B cell (primary cell): Measurements from ENCODE around the gene SH3RF3. TPM values are rescaled to one million over a fixed set of nuclear protein-coding genes. Genes with fewer than 3 reads are reported as not detected.

Source experiments
- ATAC-seq: fragments of 200-7000 bp; cut with Tn5 transposase; one replicate; pipeline ENCODE4 v1.10.0; 2021; ENCODE audit warnings: low read depth, mild to moderate bottlenecking, moderate number of reproducible peaks, moderate library complexity
- CTCF ChIA-PET: fragments of 350-600 bp; sonication (Branson Sonifier 250); formaldehyde crosslinking; loops from one replicate; lab custom pipeline; 2021; ENCODE audit warnings: antibody characterized with exemption, inconsistent platforms; lab: Charles Lee
- POLR2A ChIA-PET: fragments of 350-600 bp; sonication (Branson Sonifier 250); formaldehyde crosslinking; loops from one replicate; lab custom pipeline; 2021; ENCODE audit warnings: antibody characterized with exemption; lab: Charles Lee
- DNase-seq: peaks from one replicate; pipeline ENCODE4 v3.0.0; 2013
- H2AFZ ChIP-seq: 2 replicates; pipeline ENCODE4 v1.6.1; 2012; ENCODE audit warnings: mild to moderate bottlenecking, low read depth, low read length; ENCODE audit not compliant: insufficient read depth, poor library complexity, severe bottlenecking
- H3K27ac ChIP-seq, 2 donors: 1 replicate in 1 of 2; 2 replicates in 1 of 2; pipeline ENCODE4 v1.5.1; 2012 to 2013; ENCODE audit warnings: low read length in 2 of 2, mild to moderate bottlenecking in 2 of 2, moderate library complexity in 1 of 2
- H3K27me3 ChIP-seq, 4 experiments: fragments of 200-600 bp in 1 of 4; sonication (generic) in 1 of 4; replicated peaks in 1 of 4; 1 replicate in 2 of 4; 2 replicates in 2 of 4; pipeline versions ENCODE4 v1.6.1 to v1.7.0; 2013 to 2016; ENCODE audit warnings: low read length in 3 of 4, mild to moderate bottlenecking in 2 of 4, mixed read lengths in 1 of 4, moderate library complexity in 1 of 4; ENCODE audit not compliant: insufficient read depth in 4 of 4, control insufficient read depth in 3 of 4; ENCODE audit errors: control extremely low read depth in 1 of 4
- H3K36me3 ChIP-seq, 2 experiments: replicated peaks in 1 of 2; 1 replicate in 1 of 2; 2 replicates in 1 of 2; pipeline versions ENCODE4 v1.6.1 to v1.7.1; 2013; ENCODE audit warnings: low read length in 1 of 2; ENCODE audit not compliant: insufficient read depth in 2 of 2, control insufficient read depth in 1 of 2; ENCODE audit errors: control extremely low read depth in 1 of 2, extremely low read depth in 1 of 2
- H3K4me1 ChIP-seq, 2 donors: fragments of 200-600 bp in 1 of 2; sonication (generic) in 1 of 2; 1 replicate in 1 of 2; 2 replicates in 1 of 2; pipeline versions ENCODE4 v1.5.1 to v1.6.1; 2013 to 2017; ENCODE audit warnings: low read length in 2 of 2; ENCODE audit not compliant: control insufficient read depth in 2 of 2, insufficient read depth in 2 of 2
- H3K4me2 ChIP-seq: replicated peaks from 2 replicates; pipeline ENCODE3; 2012; ENCODE audit warnings: mild to moderate bottlenecking, low read depth, low read length; ENCODE audit not compliant: poor library complexity, severe bottlenecking
- H3K4me3 ChIP-seq, 5 experiments: fragments of 200-600 bp in 1 of 5; sonication (generic) in 1 of 5; 1 replicate in 3 of 5; 2 replicates in 2 of 5; pipeline versions ENCODE4 v1.5.1 to v1.7.0; 2011 to 2016; ENCODE audit warnings: low read length in 4 of 5, mild to moderate bottlenecking in 4 of 5, low read depth in 2 of 5, control low read depth in 1 of 5, moderate library complexity in 1 of 5; ENCODE audit not compliant: insufficient read depth in 1 of 5; ENCODE audit errors: control extremely low read depth in 1 of 5, extremely low read depth in 1 of 5
- H3K79me2 ChIP-seq: fragments of 200-600 bp; sonication (generic); one replicate; pipeline ENCODE4 v1.6.0; 2016; ENCODE audit warnings: low read length; ENCODE audit not compliant: control insufficient read depth, insufficient read depth
- H3K9ac ChIP-seq: fragments of 200-600 bp; sonication (generic); 2 replicates; pipeline ENCODE4 v1.6.1; 2017; ENCODE audit warnings: mild to moderate bottlenecking, low read length, moderate library complexity
- H3K9me3 ChIP-seq, 3 donors: one replicate each; pipeline versions ENCODE4 v1.6.1 to v1.7.1; 2013; ENCODE audit warnings: low read length in 2 of 3; ENCODE audit not compliant: control insufficient read depth in 2 of 3, insufficient read depth in 1 of 3; ENCODE audit errors: control extremely low read depth in 1 of 3
- H4K20me1 ChIP-seq: 2 replicates; pipeline ENCODE4 v1.6.0; 2012; ENCODE audit warnings: mild to moderate bottlenecking, low read length; ENCODE audit not compliant: insufficient read depth, control insufficient read depth, poor library complexity, severe bottlenecking
- H3K27ac Mint-ChIP-seq: one replicate; pipeline ENCODE4 v1.8.0; 2021; ENCODE audit warnings: mixed read lengths
- H3K27me3 Mint-ChIP-seq: one replicate; pipeline ENCODE4 v1.8.0; 2021; ENCODE audit warnings: mixed read lengths
- H3K4me1 Mint-ChIP-seq: one replicate; pipeline ENCODE4 v1.8.0; 2021; ENCODE audit warnings: mixed read lengths
- H3K4me3 Mint-ChIP-seq: one replicate; pipeline ENCODE4 v1.8.0; 2021; ENCODE audit warnings: mixed read lengths
- H3K9me3 Mint-ChIP-seq: one replicate; pipeline ENCODE4 v1.8.0; 2022; ENCODE audit warnings: mixed read lengths; ENCODE audit not compliant: insufficient read depth
- CTCF ChIP-seq: fragments of 200-600 bp; IDR thresholded peaks from one replicate; pipeline ENCODE4 v1.8.0; 2022; ENCODE audit warnings: antibody characterized with exemption, mild to moderate bottlenecking
- EZH2 ChIP-seq: IDR thresholded peaks from 2 replicates; pipeline ENCODE4 v1.6.1; 2012; ENCODE audit warnings: borderline replicate concordance, low read depth, mild to moderate bottlenecking, moderate library complexity, low read length; ENCODE audit not compliant: insufficient read depth, poor library complexity, severe bottlenecking
- WGBS: methylation state at CpG from one replicate; pipeline ENCODE4 v1.1.5; 2013; ENCODE audit warnings: missing lambda C conversion rate; ENCODE audit not compliant: insufficient coverage; 5-methylcytosine and 5-hydroxymethylcytosine counted together
- intact Hi-C: fragments of 100-400 bp; cut with micrococcal nuclease; formaldehyde crosslinking; loops from one replicate; pipeline ENCODE4 v1.10.0; 2022
- polyA plus RNA-seq: library from polyadenylated mRNA; depleted of rRNA; stranded (reverse); fragments of >200 nt; gene quantifications from 2 replicates; pipeline ENCODE4 v1.2.3, GENCODE V29; 2012
- total RNA-seq, 2 donors: library from RNA; stranded (reverse); fragments of 120-200 nt in 1 of 2; gene quantifications; 1 replicate in 1 of 2; 2 replicates in 1 of 2; pipeline versions ENCODE4 v1.2.3 to v1.2.4, GENCODE V29; 2013 to 2022

The SH3RF3 gene
- total and polyA plus RNA-seq, 2 donors (not counting 1 experiment from before 2014, with no cell fraction given) = 0.07 to 1.2 TPM

GRCh38 chr2:109419171-109419756 is 290.3 kb downstream of the SH3RF3 start:
- H3K27ac ChIP-seq = no peak overlapping the region
- DNase-seq (no peak), ATAC-seq (no peak)
- no peaks in the 10 kb centered on the region for H4K20me1 ChIP-seq
- no peak overlapping the region for H3K4me3 Mint-ChIP-seq
- H3K4me1 ChIP-seq = no peaks in the 10 kb centered on the region
- no peaks in the 10 kb centered on the region for H3K9me3 ChIP-seq
- ChIA-PET CTCF (no interaction called here), POLR2A (no interaction called here)
- no peak overlapping the region for H3K4me3 ChIP-seq
- no peak overlapping the region for H3K27ac Mint-ChIP-seq
- 90% methylated on average over 15 of the region's 15 CpGs for WGBS
- no peaks in the 10 kb centered on the region for H3K79me2 ChIP-seq
- H2AFZ ChIP-seq = no peak overlapping the region
- H3K27me3 ChIP-seq = no peaks in the 10 kb centered on the region
- H3K36me3 ChIP-seq = no peaks in the 10 kb centered on the region
- H3K4me1 Mint-ChIP-seq = no peaks in the 10 kb centered on the region
- no peak overlapping the region for H3K9ac ChIP-seq
- intact Hi-C loops = no loop called here
- TF ChIP-seq CTCF (no peak), EZH2 (no peak)
- H3K9me3 Mint-ChIP-seq = no peaks in the 10 kb centered on the region
- no peak overlapping the region for H3K4me2 ChIP-seq
- H3K27me3 Mint-ChIP-seq = no peaks in the 10 kb centered on the region

GRCh38 chr2:109419960-109420370 is 291.0 kb downstream of the SH3RF3 start:
- Mint-ChIP-seq H3K9me3 (no peaks in the 10 kb centered on the region), H3K4me3 (no peak overlapping the region), H3K27me3 (no peaks in the 10 kb centered on the region), H3K27ac (no peak overlapping the region), H3K4me1 (no peaks in the 10 kb centered on the region)
- Histone ChIP-seq H3K27ac (no peak overlapping the region), H3K9ac (no peak overlapping the region), H3K36me3 (no peaks in the 10 kb centered on the region), H3K27me3 (no peaks in the 10 kb centered on the region), H3K4me1 (no peaks in the 10 kb centered on the region), H3K79me2 (no peaks in the 10 kb centered on the region), H3K9me3 (no peaks in the 10 kb centered on the region), H4K20me1 (no peaks in the 10 kb centered on the region), H3K4me2 (no peak overlapping the region), H2AFZ (no peak overlapping the region), H3K4me3 (no peak overlapping the region)
- DNase-seq (no peak), ATAC-seq (no peak)
- 100% methylated on average over 3 of the region's 5 CpGs for WGBS
- TF ChIP-seq CTCF = no peak
- TF ChIP-seq EZH2 = no peak
- POLR2A ChIA-PET = no interaction called here
- intact Hi-C loops = no loop called here
- CTCF ChIA-PET = interaction anchor here (1.4 kb wide), 1 partner anchor 12 kb away, joined by 4 read pairs; no protein-coding TSS in a partner anchor
